GM18519 (cell line): Measurements from ENCODE around the gene RERE.
"Not testable (repeated sequence)": the region's sequence is repeated elsewhere in the genome, so short reads cannot be mapped to it uniquely, and the experiment has no call there.

ENCODE experiments used
- ATAC-seq: cut with Tn5 transposase; IDR thresholded peaks from one replicate; pipeline ENCODE4 v1.9.1; 2021; ENCODE audit warnings: mild to moderate bottlenecking, moderate library complexity; ENCODE audit not compliant: unreplicated experiment, low FRiP score

The RERE gene

GRCh38 chr1:8623651-8624192 is 193.7 kb downstream of the RERE start:
- ATAC-seq: not testable (repeated sequence)

GRCh38 chr1:8621785-8622348 is 195.6 kb downstream of the RERE start:
- not testable (repeated sequence) for ATAC-seq

GRCh38 chr1:8621034-8621582 is 196.3 kb downstream of the RERE start:
- not testable (repeated sequence) for ATAC-seq

GRCh38 chr1:8619917-8620502 is 197.4 kb downstream of the RERE start:
- not testable (repeated sequence) for ATAC-seq

- ATAC-seq: not testable (repeated sequence)
These were observed 198.0 kb downstream of the RERE start for GRCh38 chr1:8619419-8619818.

GRCh38 chr1:8616791-8617190 is 200.6 kb downstream of the RERE start:
- not testable (repeated sequence) for ATAC-seq

- ATAC-seq: not testable (repeated sequence)
These were observed 205.6 kb downstream of the RERE start for GRCh38 chr1:8611634-8612515.

GRCh38 chr1:8607906-8608305 is 209.5 kb downstream of the RERE start:
- ATAC-seq: no peak

GRCh38 chr1:8604041-8604945 is 213.1 kb downstream of the RERE start:
- ATAC-seq: no peak

- no peak for ATAC-seq
These were observed 214.2 kb downstream of the RERE start for GRCh38 chr1:8603220-8603616.

GRCh38 chr1:8602471-8603219 is 214.8 kb downstream of the RERE start:
- ATAC-seq: no peak

- ATAC-seq: no peak
These were observed 217.1 kb downstream of the RERE start for GRCh38 chr1:8600336-8600735.

- no peak for ATAC-seq
These were observed 217.7 kb downstream of the RERE start for GRCh38 chr1:8599646-8600212.

GRCh38 chr1:8598783-8599182 is 218.7 kb downstream of the RERE start:
- ATAC-seq: no peak

GRCh38 chr1:8598060-8598724 is 219.2 kb downstream of the RERE start:
- no peak for ATAC-seq

GRCh38 chr1:8597455-8597854 is 220.0 kb downstream of the RERE start:
- no peak for ATAC-seq

GRCh38 chr1:8595941-8596340 is 221.5 kb downstream of the RERE start:
- no peak for ATAC-seq

- no peak for ATAC-seq
These were observed 222.1 kb downstream of the RERE start for GRCh38 chr1:8595332-8595731.
